Measurements from ENCODE around the gene ALAS2.
A peak's percentile ranks its signal among the peaks of the same experiment; 100 is the strongest.
"Not testable (repeated sequence)": the region's sequence is repeated elsewhere in the genome, so short reads cannot be mapped to it uniquely, and the experiment has no call there.

ALAS2 gene

GRCh38 chrX:55004231-55004630 lies 26.5 kb downstream of the ALAS2 start:
- no peak for DNase-seq

- DNase-seq, result peak; percentile 87
Observed at GRCh38 chrX:54999717-55000598, 30.8 kb downstream of the ALAS2 start, which contains the start of gene APEX2. APEX2 (plus strand) TSS chrX:55000363; CDS start chrX:55000423, 60 bp downstream.

GRCh38 chrX:54995621-54996020 lies 35.2 kb downstream of the ALAS2 start:
- no peak for DNase-seq

- no peak for DNase-seq
Observed at GRCh38 chrX:54994668-54995351, 36.0 kb downstream of the ALAS2 start.

GRCh38 chrX:54994099-54994498 lies 36.7 kb downstream of the ALAS2 start, which contains the start of gene PFKFB1:
PFKFB1 (minus strand) TSS chrX:54994188; CDS start chrX:54994007, 181 bp downstream.
- no peak for DNase-seq

- DNase-seq, result no peak
Observed at GRCh38 chrX:54992911-54993622, 37.7 kb downstream of the ALAS2 start.

- no peak for DNase-seq
Observed at GRCh38 chrX:54991706-54992105, 39.1 kb downstream of the ALAS2 start.

- not testable (repeated sequence) for DNase-seq
Observed at GRCh38 chrX:54983306-54983705, 47.5 kb downstream of the ALAS2 start.

- no peak for DNase-seq
Observed at GRCh38 chrX:54980334-54980733, 50.4 kb downstream of the ALAS2 start.

GRCh38 chrX:54979432-54979831 lies 51.3 kb downstream of the ALAS2 start:
- no peak for DNase-seq

- peak; percentile 3 for DNase-seq
Observed at GRCh38 chrX:54978448-54978847, 52.3 kb downstream of the ALAS2 start.

- DNase-seq, result no peak
Observed at GRCh38 chrX:54977387-54977786, 53.4 kb downstream of the ALAS2 start.

- no peak for DNase-seq
Observed at GRCh38 chrX:54964766-54965497, 65.8 kb downstream of the ALAS2 start.

GRCh38 chrX:54961750-54962149 lies 69.0 kb downstream of the ALAS2 start:
- DNase-seq, result no peak

All from fibroblast of skin of right quadriceps (primary cell).